HG02973 (cell line): ENCODE data around the gene VASH1.

ENCODE experiments used
- ATAC-seq: cut with Tn5 transposase; IDR thresholded peaks from one replicate; pipeline ENCODE4 v1.9.1; 2021; ENCODE audit warnings: moderate library complexity; ENCODE audit not compliant: unreplicated experiment

Gene VASH1

GRCh38 chr14:76782115-76782884 lies 21.0 kb downstream of the VASH1 start:
- no peak for ATAC-seq

GRCh38 chr14:76782885-76783566 lies 21.8 kb downstream of the VASH1 start:
- no peak for ATAC-seq

GRCh38 chr14:76784266-76784874 lies 23.1 kb downstream of the VASH1 start:
- no peak for ATAC-seq

GRCh38 chr14:76784881-76785280 lies 23.6 kb downstream of the VASH1 start:
- no peak for ATAC-seq

GRCh38 chr14:76786601-76787000 lies 25.3 kb downstream of the VASH1 start:
- no peak for ATAC-seq

- no peak for ATAC-seq
Observed at GRCh38 chr14:76792422-76792821, 31.2 kb downstream of the VASH1 start.

- no peak for ATAC-seq
Observed at GRCh38 chr14:76793324-76793723, 32.1 kb downstream of the VASH1 start.

GRCh38 chr14:76793956-76794355 lies 32.7 kb downstream of the VASH1 start:
- ATAC-seq, result no peak

- no peak for ATAC-seq
Observed at GRCh38 chr14:76806446-76806845, 45.2 kb downstream of the VASH1 start.

- no peak for ATAC-seq
Observed at GRCh38 chr14:76808011-76808410, 46.7 kb downstream of the VASH1 start.

- ATAC-seq, result no peak
Observed at GRCh38 chr14:76808990-76809389, 47.7 kb downstream of the VASH1 start.

GRCh38 chr14:76810525-76810924 lies 49.3 kb downstream of the VASH1 start:
- no peak for ATAC-seq

GRCh38 chr14:76810953-76811400 lies 49.7 kb downstream of the VASH1 start:
- no peak for ATAC-seq

- no peak for ATAC-seq
Observed at GRCh38 chr14:76811561-76811960, 50.3 kb downstream of the VASH1 start.

GRCh38 chr14:76812093-76812421 lies 50.8 kb downstream of the VASH1 start:
- ATAC-seq, result peak; percentile 6

- peak; percentile 78 for ATAC-seq
Observed at GRCh38 chr14:76812422-76813383, 51.4 kb downstream of the VASH1 start, which contains the start of gene ANGEL1. Gene ANGEL1 (minus strand): TSS chr14:76812882. CDS start chr14:76812827, 55 bp downstream.

- ATAC-seq, result no peak
Observed at GRCh38 chr14:76814726-76815645, 53.7 kb downstream of the VASH1 start.

GRCh38 chr14:76820700-76821099 lies 59.4 kb downstream of the VASH1 start:
- ATAC-seq, result no peak

- ATAC-seq, result no peak
Observed at GRCh38 chr14:76826122-76826521, 64.9 kb downstream of the VASH1 start, which contains the start of gene LRRC74A. Gene LRRC74A (plus strand): TSS chr14:76826408. CDS start chr14:76826698, 290 bp downstream.
